MM.1S (cell line): Measurements from ENCODE around the gene DECR2.

Experiments used
- DNase-seq: peaks from one replicate; pipeline ENCODE4 v3.0.0-alpha.2; 2015
- H2AFZ ChIP-seq: fragments of 300-600 bp; sonication (generic); 2 replicates; pipeline ENCODE4 v1.6.0; 2016; ENCODE audit warnings: antibody characterized with exemption, low read length
- H3F3A ChIP-seq: fragments of 300-600 bp; sonication (generic); 2 replicates; pipeline ENCODE4 v1.6.1; 2016; ENCODE audit warnings: mild to moderate bottlenecking, antibody characterized with exemption, low read length, moderate library complexity, mixed read lengths; ENCODE audit not compliant: insufficient read depth
- H3K27ac ChIP-seq: fragments of 300-600 bp; sonication (generic); 2 replicates; pipeline ENCODE4 v1.5.1; 2016; ENCODE audit warnings: mild to moderate bottlenecking, low read length
- H3K27me3 ChIP-seq: fragments of 300-600 bp; sonication (generic); replicated peaks from 2 replicates; pipeline ENCODE4 v1.6.0; 2016; ENCODE audit warnings: low read length; ENCODE audit not compliant: insufficient read depth
- H3K36me3 ChIP-seq: fragments of 300-600 bp; sonication (generic); replicated peaks from 2 replicates; pipeline ENCODE4 v1.6.1; 2016; ENCODE audit warnings: mild to moderate bottlenecking, low read length, mixed read lengths; ENCODE audit not compliant: insufficient read depth
- H3K4me1 ChIP-seq: fragments of 300-600 bp; sonication (generic); 2 replicates; pipeline ENCODE4 v1.6.1; 2016; ENCODE audit warnings: low read length, mixed read lengths
- H3K4me2 ChIP-seq: fragments of 300-600 bp; sonication (generic); 2 replicates; pipeline ENCODE4 v1.6.0; 2016; ENCODE audit warnings: low read depth, low read length
- H3K4me3 ChIP-seq: fragments of 300-600 bp; sonication (generic); 2 replicates; pipeline ENCODE4 v1.5.1; 2016; ENCODE audit warnings: low read length, mixed read lengths
- H3K79me2 ChIP-seq: fragments of 300-600 bp; sonication (generic); 2 replicates; pipeline ENCODE4 v1.6.1; 2016; ENCODE audit warnings: mixed run types, low read length, mixed read lengths
- H3K9ac ChIP-seq: fragments of 300-600 bp; sonication (generic); 2 replicates; pipeline ENCODE4 v1.6.1; 2016; ENCODE audit warnings: low read length, mixed read lengths
- H3K9me2 ChIP-seq: fragments of 300-600 bp; sonication (generic); replicated peaks from 2 replicates; pipeline ENCODE4 v1.6.1; 2016; ENCODE audit warnings: mild to moderate bottlenecking, low read length, mixed read lengths; ENCODE audit not compliant: insufficient read depth
- H3K9me3 ChIP-seq: fragments of 300-600 bp; sonication (generic); replicated peaks from 2 replicates; pipeline ENCODE4 v1.6.1; 2016; ENCODE audit warnings: mild to moderate bottlenecking, low read length, mixed read lengths; ENCODE audit not compliant: insufficient read depth
- H4K20me1 ChIP-seq: fragments of 300-600 bp; sonication (generic); 2 replicates; pipeline ENCODE4 v1.6.1; 2016; ENCODE audit warnings: mild to moderate bottlenecking, low read length, moderate library complexity, mixed read lengths; ENCODE audit not compliant: insufficient read depth
- CTCF ChIP-seq: fragments of 300-600 bp; sonication (generic); IDR thresholded peaks from 2 replicates; pipeline ENCODE4 v1.5.1; 2016; ENCODE audit warnings: antibody characterized with exemption, low read length, mixed read lengths
- EZH2 ChIP-seq: fragments of 300-600 bp; sonication (generic); optimal IDR thresholded peaks from 2 replicates; pipeline ENCODE3; 2017; ENCODE audit warnings: low read depth, mild to moderate bottlenecking, antibody characterized with exemption, low read length, mixed read lengths
- EZH2phosphoT487 ChIP-seq: fragments of 300-600 bp; sonication (generic); IDR thresholded peaks from 2 replicates; pipeline ENCODE4 v1.6.1; 2018; ENCODE audit warnings: antibody characterized with exemption, low read length

Gene DECR2

GRCh38 chr16:457732-458400 is 56.2 kb downstream of the DECR2 start:
- no peaks in the 10 kb centered on the region for H3K9me3 ChIP-seq
- no peak overlapping the region for H3K27ac ChIP-seq
- TF ChIP-seq EZH2 (no peak), CTCF (no peak), EZH2phosphoT487 (no peak)
- no peaks in the 10 kb centered on the region for H3K79me2 ChIP-seq
- H3K4me1 ChIP-seq = no peaks in the 10 kb centered on the region
- H3K9ac ChIP-seq = no peak overlapping the region
- no peaks in the 10 kb centered on the region for H3F3A ChIP-seq
- no peak overlapping the region for H3K4me3 ChIP-seq
- no peaks in the 10 kb centered on the region for H3K36me3 ChIP-seq
- no peak for DNase-seq
- no peaks in the 10 kb centered on the region for H3K27me3 ChIP-seq
- no peaks in the 10 kb centered on the region for H4K20me1 ChIP-seq
- H3K9me2 ChIP-seq = no peaks in the 10 kb centered on the region
- H3K4me2 ChIP-seq = no peak overlapping the region
- no peak overlapping the region for H2AFZ ChIP-seq

- no peaks in the 10 kb centered on the region for H3K9me2 ChIP-seq
- no peaks in the 10 kb centered on the region for H3K9me3 ChIP-seq
- H3K4me1 ChIP-seq = no peaks in the 10 kb centered on the region
- H4K20me1 ChIP-seq = no peaks in the 10 kb centered on the region
- H3K36me3 ChIP-seq = no peaks in the 10 kb centered on the region
- H3K4me2 ChIP-seq = no peak overlapping the region
- no peaks in the 10 kb centered on the region for H3F3A ChIP-seq
- no peaks in the 10 kb centered on the region for H3K79me2 ChIP-seq
- TF ChIP-seq EZH2 (no peak), CTCF (no peak), EZH2phosphoT487 (no peak)
- H3K4me3 ChIP-seq = no peak overlapping the region
- DNase-seq = no peak
- no peaks in the 10 kb centered on the region for H3K27me3 ChIP-seq
- H3K27ac ChIP-seq = no peak overlapping the region
- H3K9ac ChIP-seq = no peak overlapping the region
- no peak overlapping the region for H2AFZ ChIP-seq
Observed at GRCh38 chr16:459761-460160, 58.1 kb downstream of the DECR2 start.

GRCh38 chr16:460787-461186 is 59.1 kb downstream of the DECR2 start:
- no peaks in the 10 kb centered on the region for H3K36me3 ChIP-seq
- H3K4me3 ChIP-seq = no peak overlapping the region
- no peak overlapping the region for H2AFZ ChIP-seq
- no peak for DNase-seq
- no peaks in the 10 kb centered on the region for H3K79me2 ChIP-seq
- H3F3A ChIP-seq = no peaks in the 10 kb centered on the region
- H3K9ac ChIP-seq = no peak overlapping the region
- H3K4me1 ChIP-seq = no peaks in the 10 kb centered on the region
- no peaks in the 10 kb centered on the region for H3K9me2 ChIP-seq
- H3K4me2 ChIP-seq = no peak overlapping the region
- H4K20me1 ChIP-seq = no peaks in the 10 kb centered on the region
- H3K27me3 ChIP-seq = no peaks in the 10 kb centered on the region
- no peak for TF ChIP-seq EZH2
- no peak for TF ChIP-seq CTCF
- TF ChIP-seq EZH2phosphoT487 = no peak
- H3K27ac ChIP-seq = no peak overlapping the region
- no peaks in the 10 kb centered on the region for H3K9me3 ChIP-seq
